GM18519 (cell line): Measurements from ENCODE around the gene ASCL3.
"Not testable (repeated sequence)": the region's sequence is repeated elsewhere in the genome, so short reads cannot be mapped to it uniquely, and the experiment has no call there.

Experiments
- ATAC-seq: cut with Tn5 transposase; IDR thresholded peaks from one replicate; pipeline ENCODE4 v1.9.1; 2021; ENCODE audit warnings: mild to moderate bottlenecking, moderate library complexity; ENCODE audit not compliant: unreplicated experiment, low FRiP score

The ASCL3 gene

GRCh38 chr11:8948886-8949285 is 6.1 kb upstream of the ASCL3 start:
- ATAC-seq: no peak

GRCh38 chr11:8947230-8947943 is 4.6 kb upstream of the ASCL3 start:
- no peak for ATAC-seq

- ATAC-seq: no peak
These were observed 1.3 kb downstream of the ASCL3 start for GRCh38 chr11:8941341-8942103.

- no peak for ATAC-seq
These were observed 5.2 kb downstream of the ASCL3 start for GRCh38 chr11:8937659-8938058.

GRCh38 chr11:8937159-8937558 is 5.7 kb downstream of the ASCL3 start:
- no peak for ATAC-seq

GRCh38 chr11:8935789-8936188 is 7.0 kb downstream of the ASCL3 start:
- ATAC-seq: not testable (repeated sequence)

- no peak for ATAC-seq
These were observed 7.9 kb downstream of the ASCL3 start for GRCh38 chr11:8934742-8935488.

GRCh38 chr11:8933931-8934330 is 8.9 kb downstream of the ASCL3 start:
- ATAC-seq: no peak

GRCh38 chr11:8932564-8933180 is 10.1 kb downstream of the ASCL3 start, which contains the start of gene C11orf16:
C11orf16 (minus strand) TSS chr11:8932947; CDS start chr11:8932308, 639 bp downstream.
- no peak for ATAC-seq

- no peak for ATAC-seq
These were observed 12.2 kb downstream of the ASCL3 start for GRCh38 chr11:8930456-8931175.

GRCh38 chr11:8928981-8929615 is 13.7 kb downstream of the ASCL3 start:
- ATAC-seq: no peak

- ATAC-seq: no peak
These were observed 14.6 kb downstream of the ASCL3 start for GRCh38 chr11:8928205-8928604.

- no peak for ATAC-seq
These were observed 15.6 kb downstream of the ASCL3 start for GRCh38 chr11:8927233-8927632.

GRCh38 chr11:8926236-8926635 is 16.6 kb downstream of the ASCL3 start:
- ATAC-seq: no peak

GRCh38 chr11:8925711-8926110 is 17.1 kb downstream of the ASCL3 start:
- ATAC-seq: no peak

GRCh38 chr11:8922691-8923090 is 20.1 kb downstream of the ASCL3 start:
- no peak for ATAC-seq

- no peak for ATAC-seq
These were observed 25.5 kb downstream of the ASCL3 start for GRCh38 chr11:8917157-8917825.

- no peak for ATAC-seq
These were observed 28.2 kb downstream of the ASCL3 start for GRCh38 chr11:8914661-8915018.

- no peak for ATAC-seq
These were observed 28.7 kb downstream of the ASCL3 start for GRCh38 chr11:8913961-8914660.
